Keratinocyte (primary cell): ENCODE data around the gene PKNOX2.

Experiments used
- CTCF ChIP-seq, 3 experiments: IDR thresholded peaks in 1 of 3; conservative IDR thresholded peaks in 1 of 3; optimal IDR thresholded peaks in 1 of 3; 2 replicates in 2 of 3; 3 replicates in 1 of 3; pipeline versions ENCODE3 to v1.5.1; 2011; ENCODE audit warnings: low read length in 3 of 3, mild to moderate bottlenecking in 3 of 3, moderate library complexity in 2 of 3, control low read depth in 1 of 3, inconsistent platforms in 1 of 3; ENCODE audit not compliant: insufficient read depth in 2 of 3; ENCODE audit errors: extremely low read depth in 1 of 3
- EZH2 ChIP-seq: IDR thresholded peaks from one replicate; pipeline ENCODE4 v1.6.1; 2012; ENCODE audit warnings: inconsistent platforms, mild to moderate bottlenecking, low read length, moderate library complexity

- no peak for TF ChIP-seq CTCF (optimal IDR thresholded peaks at IDR 0.05 in 1 of 3, IDR thresholded peaks at IDR 0.05 in 1 of 3, conservative IDR thresholded peaks at IDR 0.05 in 1 of 3; ENCODE audit: extremely low read depth in 1 of 3, insufficient read depth in 2 of 3, low read length in 3 of 3)
- no peak for TF ChIP-seq EZH2
Observed at GRCh38 chr11:125170001-125170509, 5.5 kb downstream of the PKNOX2 start.
